GM12864 (cell line): ENCODE measurements around the gene GRAP2.
"Not testable (repeated sequence)": the region's sequence is repeated elsewhere in the genome, so short reads cannot be mapped to it uniquely, and the experiment has no call there.

ENCODE experiments used
- DNase-seq: peaks from one replicate; pipeline ENCODE4 v3.0.0-alpha.2; 2011; ENCODE audit warnings: low read depth
- H3K4me3 ChIP-seq: 2 replicates; pipeline ENCODE4 v1.5.1; 2011; ENCODE audit warnings: mild to moderate bottlenecking, low read depth, low read length, control low read depth
- CTCF ChIP-seq: IDR thresholded peaks from 2 replicates; pipeline ENCODE4 v1.5.1; 2011; ENCODE audit warnings: low read depth, mild to moderate bottlenecking, moderate library complexity, low read length, control low read depth, inconsistent platforms; ENCODE audit errors: missing control alignments

Gene GRAP2

GRCh38 chr22:39990686-39991085 lies 89.8 kb downstream of the GRAP2 start:
- TF ChIP-seq CTCF: no peak
- H3K4me3 ChIP-seq: no peak overlapping the region
- DNase-seq: no peak

- no peak for DNase-seq
- no peak overlapping the region for H3K4me3 ChIP-seq
- TF ChIP-seq CTCF: no peak
Measured at GRCh38 chr22:39991159-39991860, 90.4 kb downstream of the GRAP2 start.

DNA sequence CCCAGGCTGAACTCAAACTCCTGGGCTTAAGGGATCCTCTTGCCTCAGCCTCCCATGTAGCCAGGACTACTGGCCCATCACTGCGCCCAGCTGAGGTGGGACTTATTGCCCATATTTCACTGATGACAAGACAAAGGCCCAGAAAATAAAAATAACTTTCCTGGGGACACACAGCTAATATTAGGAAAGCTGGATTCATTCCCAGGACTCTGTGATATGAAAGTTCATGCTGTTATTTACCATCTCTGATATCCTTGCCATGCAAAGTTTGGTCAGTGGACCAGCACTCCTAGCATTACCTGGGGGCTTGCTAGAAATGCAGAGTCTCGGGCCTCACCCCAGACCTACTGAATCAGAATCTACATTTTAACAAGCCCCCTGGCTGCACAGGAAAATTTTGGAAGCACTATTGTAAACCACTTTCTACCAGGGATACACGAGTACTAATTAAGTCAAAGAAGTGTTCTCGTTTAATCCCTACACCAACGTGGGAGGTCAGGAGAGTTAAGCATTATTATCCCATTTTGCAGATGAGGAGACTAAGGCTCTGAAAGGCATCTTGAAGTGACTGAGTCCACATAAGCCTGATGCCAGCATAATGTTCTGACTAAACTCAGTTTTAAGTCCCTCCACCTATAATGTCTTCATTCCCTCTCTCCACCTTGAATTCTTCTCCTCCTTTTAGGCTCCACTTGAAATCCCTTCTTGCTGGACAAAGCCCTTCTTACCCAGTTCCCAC lies 91.4 kb downstream of the GRAP2 start:
- no peak for TF ChIP-seq CTCF
- no peak for DNase-seq
- H3K4me3 ChIP-seq: no peak overlapping the region

DNA sequence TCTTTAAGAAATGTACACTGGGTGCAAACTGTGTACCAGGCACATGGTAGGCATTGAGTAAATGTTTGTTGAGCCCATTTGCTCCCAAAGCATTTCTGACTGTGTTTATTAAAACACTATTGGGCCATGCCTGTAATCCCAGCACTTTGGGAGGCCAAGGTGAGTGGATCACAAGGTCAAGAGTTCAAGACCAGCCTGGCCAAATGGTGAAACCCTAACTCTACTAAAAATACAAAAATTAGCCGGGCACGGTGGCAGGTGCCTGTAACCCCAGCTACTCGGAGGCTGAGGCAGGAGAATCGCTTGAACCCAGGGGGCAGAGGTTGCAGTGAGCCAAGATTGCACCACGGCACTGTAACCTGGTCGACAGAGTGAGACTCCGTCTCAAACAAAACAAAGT lies 92.0 kb downstream of the GRAP2 start:
- DNase-seq, H3K4me3 ChIP-seq: not testable (repeated sequence)

DNA sequence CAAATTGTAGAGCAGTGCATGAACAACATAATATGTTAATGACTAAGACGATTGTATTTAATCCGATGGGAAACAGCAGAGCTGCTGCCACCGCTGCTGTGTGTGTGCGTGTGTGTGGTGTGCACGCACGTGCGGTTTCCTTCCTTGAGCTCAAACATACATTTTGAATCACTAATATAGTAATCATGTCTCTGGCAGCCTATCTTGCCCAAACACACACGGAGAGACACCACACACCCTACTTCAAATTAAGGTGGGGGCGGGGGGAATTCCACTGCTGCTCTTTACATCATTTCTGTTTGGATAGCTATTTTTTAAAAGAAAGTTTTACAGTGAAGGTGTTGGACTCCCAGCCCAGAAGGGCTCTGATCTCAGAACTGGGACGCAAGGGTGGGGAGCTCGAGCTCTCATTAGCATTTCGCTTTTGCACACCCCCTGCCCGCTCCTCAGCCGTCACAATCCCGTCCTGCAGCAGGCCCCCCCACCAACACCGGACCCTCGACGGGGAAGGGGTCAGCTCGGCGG lies 93.2 kb downstream of the GRAP2 start:
- DNase-seq: no peak
- H3K4me3 ChIP-seq: no peak overlapping the region
- no peak for TF ChIP-seq CTCF

DNA sequence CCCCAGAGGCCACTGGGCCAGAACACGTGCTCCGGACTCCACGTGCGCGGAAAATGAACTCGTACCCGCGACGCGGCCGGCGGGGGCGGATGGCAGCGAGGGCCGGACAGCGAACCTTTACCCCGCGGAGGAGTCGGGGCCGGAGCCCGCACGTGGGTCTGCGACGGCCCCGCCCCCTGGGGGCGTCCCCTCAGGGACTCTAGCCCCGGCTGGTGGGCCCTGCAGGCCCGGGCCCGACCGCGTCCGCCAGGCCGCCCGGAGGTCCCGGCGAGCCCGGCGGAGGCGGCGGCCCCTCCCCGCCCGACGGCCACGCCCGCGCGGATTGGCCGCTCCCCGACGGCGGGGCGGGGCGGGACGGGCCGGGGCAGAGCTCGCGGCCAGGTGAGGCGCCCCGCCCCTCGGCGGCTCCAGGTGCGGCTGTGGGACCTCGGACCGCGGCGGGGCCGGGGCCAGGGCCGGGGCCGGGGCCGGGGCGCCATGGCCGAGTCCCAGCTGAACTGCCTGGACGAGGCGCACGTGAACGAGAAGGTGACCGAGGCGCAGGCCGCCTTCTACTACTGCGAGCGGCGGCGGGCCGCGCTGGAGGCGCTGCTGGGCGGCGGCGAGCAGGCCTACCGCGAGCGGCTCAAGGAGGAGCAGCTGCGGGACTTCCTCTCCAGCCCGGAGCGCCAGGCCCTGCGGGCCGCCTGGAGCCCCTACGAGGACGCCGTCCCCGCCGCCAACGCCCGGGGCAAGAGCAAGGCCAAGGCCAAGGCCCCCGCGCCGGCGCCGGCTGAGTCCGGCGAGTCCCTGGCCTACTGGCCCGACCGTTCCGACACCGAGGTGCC lies 93.9 kb downstream of the GRAP2 start, which contains the start of gene FAM83F:
FAM83F (plus strand) TSS at position 389 of the 827 bp plus-strand sequence; CDS start at position 478, 89 bp downstream.
- H3K4me3 ChIP-seq: no peak within 1 kb of the TSS
- no peak for TF ChIP-seq CTCF
- no peak for DNase-seq
